ENCODE results near the gene FAM107B.

FAM107B gene

GRCh38 chr10:14653271-14654161 lies 121.2 kb downstream of the FAM107B start:
- TF ChIP-seq CTCF (IDR thresholded peaks at IDR 0.05; ENCODE audit: low read length, missing control alignments) = no peak
- peak; percentile 72 for DNase-seq (ENCODE audit: low read depth)
- no peak overlapping the region for H3K4me3 ChIP-seq (replicated peaks; ENCODE audit: low read depth, low read length)

- TF ChIP-seq CTCF (IDR thresholded peaks at IDR 0.05; ENCODE audit: low read length, missing control alignments) = no peak
- no peak overlapping the region for H3K4me3 ChIP-seq (replicated peaks; ENCODE audit: low read depth, low read length)
- no peak for DNase-seq (ENCODE audit: low read depth)
Measured at GRCh38 chr10:14652816-14653215, 121.9 kb downstream of the FAM107B start.

- no peak for DNase-seq (ENCODE audit: low read depth)
- no peak for TF ChIP-seq CTCF (IDR thresholded peaks at IDR 0.05; ENCODE audit: low read length, missing control alignments)
- no peak overlapping the region for H3K4me3 ChIP-seq (replicated peaks; ENCODE audit: low read depth, low read length)
Measured at GRCh38 chr10:14652067-14652466, 122.6 kb downstream of the FAM107B start.

GRCh38 chr10:14649739-14650138 lies 125.0 kb downstream of the FAM107B start:
- no peak for TF ChIP-seq CTCF (IDR thresholded peaks at IDR 0.05; ENCODE audit: low read length, missing control alignments)
- H3K4me3 ChIP-seq (replicated peaks; ENCODE audit: low read depth, low read length) = no peak overlapping the region
- DNase-seq (ENCODE audit: low read depth) = no peak

- H3K4me3 ChIP-seq (replicated peaks; ENCODE audit: low read depth, low read length) = no peak overlapping the region
- TF ChIP-seq CTCF (IDR thresholded peaks at IDR 0.05; ENCODE audit: low read length, missing control alignments) = no peak
- DNase-seq (ENCODE audit: low read depth) = no peak
Measured at GRCh38 chr10:14648946-14649345, 125.8 kb downstream of the FAM107B start.

- DNase-seq (ENCODE audit: low read depth) = peak; percentile 81
- TF ChIP-seq CTCF (IDR thresholded peaks at IDR 0.05; ENCODE audit: low read length, missing control alignments) = no peak
- H3K4me3 ChIP-seq (replicated peaks; ENCODE audit: low read depth, low read length) = no peak overlapping the region
Measured at GRCh38 chr10:14648005-14648765, 126.5 kb downstream of the FAM107B start.

Data from fibroblast of pulmonary artery (primary cell).